Activated naive CD8-positive, alpha-beta T cell treated with anti-CD3 and anti-CD28 coated beads, Interleukin-2, amount 10 ng/mL, durations not matched to agents 7 days and 5 days (primary cell): Measurements from ENCODE around the gene GANAB. TPM values are rescaled to one million over a fixed set of nuclear protein-coding genes. Genes with fewer than 3 reads are reported as not detected.

Experiments
- total RNA-seq, 2 experiments: library from RNA; stranded (reverse); gene quantifications; one replicate each; pipeline ENCODE4 v1.2.3, GENCODE V29; 2021

The GANAB gene
- total RNA-seq, 2 experiments from 2014 or later, result 291 to 300 TPM

Other genes starting within 250 kb of the GANAB start
- gene SCGB1A1, start 227.6 kb downstream of the GANAB start, total RNA-seq, result not detected
- 100 to 1,000 TPM; 278 to 344 TPM for gene AHNAK, start 99.8 kb downstream of the GANAB start, total RNA-seq
- 1,000 to 10,000 TPM; 1,132 to 1,152 TPM for gene EEF1G, start 72.7 kb downstream of the GANAB start, total RNA-seq
- 10 to 100 TPM; 27.2 to 38.2 TPM for gene TUT1, start 55.1 kb downstream of the GANAB start, total RNA-seq
- gene MTA2, start 44.7 kb downstream of the GANAB start, total RNA-seq, result 100 to 1,000 TPM; 231 to 233 TPM
- 100 to 1,000 TPM; 183 to 185 TPM for gene EML3, start 33.8 kb downstream of the GANAB start, total RNA-seq
- gene ROM1, start 33.4 kb downstream of the GANAB start, total RNA-seq, result 1 to 10 TPM; 1.4 to 2.4 TPM
- gene B3GAT3, start 24.6 kb downstream of the GANAB start, total RNA-seq, result 10 to 100 TPM; 76.1 to 87.0 TPM
- gene INTS5, start 6.7 kb upstream of the GANAB start, total RNA-seq, result 10 to 100 TPM; 30.1 to 30.2 TPM
- 100 to 1,000 TPM in 1 of 2 experiments, 10 to 100 TPM in 1; 99.9 to 104 TPM for gene C11orf98, start 18.6 kb upstream of the GANAB start, total RNA-seq
- 10 to 100 TPM; 23.3 to 27.3 TPM for gene CSKMT, start 18.7 kb upstream of the GANAB start, total RNA-seq
- 1 to 10 TPM; 6.7 to 6.8 TPM for gene UQCC3, start 25.1 kb upstream of the GANAB start, total RNA-seq
- 10 to 100 TPM; 23.5 to 23.6 TPM for gene LBHD1, start 25.7 kb upstream of the GANAB start, total RNA-seq
- gene UBXN1, start 32.5 kb upstream of the GANAB start, total RNA-seq, result 100 to 1,000 TPM; 135 to 136 TPM
- under 1 TPM; 0.19 to 0.23 TPM for gene LRRN4CL, start 42.9 kb upstream of the GANAB start, total RNA-seq
- 10 to 100 TPM; 29.9 to 39.4 TPM for gene BSCL2, start 60.8 kb upstream of the GANAB start, total RNA-seq
- gene GNG3, start 61.1 kb upstream of the GANAB start, total RNA-seq, result not detected
- 10 to 100 TPM; 67.9 to 72.5 TPM for gene HNRNPUL2, start 80.8 kb upstream of the GANAB start, total RNA-seq
- 10 to 100 TPM; 49.5 to 56.4 TPM for gene TTC9C, start 81.9 kb upstream of the GANAB start, total RNA-seq
- gene ZBTB3, start 107.5 kb upstream of the GANAB start, total RNA-seq, result 10 to 100 TPM; 14.0 to 17.1 TPM
- 10 to 100 TPM; 79.1 to 84.6 TPM for gene POLR2G, start 115.0 kb upstream of the GANAB start, total RNA-seq
- 10 to 100 TPM; 20.6 to 22.2 TPM for gene TAF6L, start 124.8 kb upstream of the GANAB start, total RNA-seq
- gene TMEM179B, start 140.8 kb upstream of the GANAB start, total RNA-seq, result 10 to 100 TPM; 48.7 to 52.2 TPM
- 10 to 100 TPM; 14.0 to 15.2 TPM for gene TMEM223, start 145.4 kb upstream of the GANAB start, total RNA-seq
- 100 to 1,000 TPM; 124 to 131 TPM for gene NXF1, start 158.8 kb upstream of the GANAB start, total RNA-seq
- gene STX5, start 185.4 kb upstream of the GANAB start, total RNA-seq, result 10 to 100 TPM; 43.4 to 44.3 TPM
- gene TEX54, start 186.2 kb upstream of the GANAB start, total RNA-seq, result not detected
- 10 to 100 TPM; 75.2 to 78.0 TPM for gene WDR74, start 193.0 kb upstream of the GANAB start, total RNA-seq
- gene SLC3A2, start 234.3 kb upstream of the GANAB start, total RNA-seq, result 100 to 1,000 TPM; 222 to 228 TPM